ENCODE data around the gene RNLS.

DNA sequence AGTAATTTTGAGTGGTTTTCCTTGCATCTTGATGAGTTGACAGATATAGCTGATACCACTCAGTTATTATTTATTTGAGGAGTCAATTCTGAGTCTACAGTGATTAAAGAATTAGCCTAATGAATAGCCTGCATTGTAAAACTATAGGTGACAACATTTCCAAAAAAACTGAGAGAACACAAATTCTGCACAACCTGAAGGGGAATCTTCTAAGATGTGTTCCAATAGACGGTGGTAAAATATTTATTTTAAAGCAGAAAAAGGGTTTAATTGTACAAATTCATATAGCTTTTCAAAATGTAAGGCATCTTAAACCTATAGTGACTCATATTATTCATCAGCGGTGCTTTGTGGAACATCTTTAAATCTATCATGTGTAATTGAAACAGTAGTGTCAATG is 200.4 kb downstream of the RNLS start:
- no peak for TF ChIP-seq CTCF (IDR thresholded peaks at IDR 0.05; ENCODE audit: low read length)
- no peak for TF ChIP-seq EZH2 (IDR thresholded peaks at IDR 0.05; ENCODE audit: borderline replicate concordance, low read length)

Measured in OCI-LY1 (cell line).